GM12892 (cell line): ENCODE measurements around the gene LMX1A.

Source experiments
- POLR2A ChIP-seq: IDR thresholded peaks from 2 replicates; pipeline ENCODE4 v1.6.1; 2011; ENCODE audit warnings: low read depth, low read length, control low read depth
- POLR2AphosphoS5 ChIP-seq: IDR thresholded peaks from 2 replicates; pipeline ENCODE4 v1.6.1; 2011; ENCODE audit warnings: low read depth, low read length, control low read depth

- TF ChIP-seq POLR2A (no peak), POLR2AphosphoS5 (no peak)
Observed at GRCh38 chr1:165397944-165398343, 41.4 kb upstream of the LMX1A start.
